HFF-Myc (cell line): Measurements from ENCODE around the gene CHPF2.

Experiments
- DNase-seq: peaks from one replicate; pipeline ENCODE4 v3.0.0-alpha.2; 2011; ENCODE audit warnings: low read depth; ENCODE audit errors: extremely low read depth
- H3K4me3 ChIP-seq: replicated peaks from 2 replicates; pipeline ENCODE4 v1.5.1; 2011; ENCODE audit warnings: low read depth, mild to moderate bottlenecking, control low read depth, low read length
- TF ChIP-seq, protein P1 (sequence below): IDR thresholded peaks from 2 replicates; pipeline ENCODE4 v1.5.1; 2012; ENCODE audit warnings: mild to moderate bottlenecking, low read depth, low read length, control low read depth; ENCODE audit errors: missing control alignments

The CHPF2 gene

DNA sequence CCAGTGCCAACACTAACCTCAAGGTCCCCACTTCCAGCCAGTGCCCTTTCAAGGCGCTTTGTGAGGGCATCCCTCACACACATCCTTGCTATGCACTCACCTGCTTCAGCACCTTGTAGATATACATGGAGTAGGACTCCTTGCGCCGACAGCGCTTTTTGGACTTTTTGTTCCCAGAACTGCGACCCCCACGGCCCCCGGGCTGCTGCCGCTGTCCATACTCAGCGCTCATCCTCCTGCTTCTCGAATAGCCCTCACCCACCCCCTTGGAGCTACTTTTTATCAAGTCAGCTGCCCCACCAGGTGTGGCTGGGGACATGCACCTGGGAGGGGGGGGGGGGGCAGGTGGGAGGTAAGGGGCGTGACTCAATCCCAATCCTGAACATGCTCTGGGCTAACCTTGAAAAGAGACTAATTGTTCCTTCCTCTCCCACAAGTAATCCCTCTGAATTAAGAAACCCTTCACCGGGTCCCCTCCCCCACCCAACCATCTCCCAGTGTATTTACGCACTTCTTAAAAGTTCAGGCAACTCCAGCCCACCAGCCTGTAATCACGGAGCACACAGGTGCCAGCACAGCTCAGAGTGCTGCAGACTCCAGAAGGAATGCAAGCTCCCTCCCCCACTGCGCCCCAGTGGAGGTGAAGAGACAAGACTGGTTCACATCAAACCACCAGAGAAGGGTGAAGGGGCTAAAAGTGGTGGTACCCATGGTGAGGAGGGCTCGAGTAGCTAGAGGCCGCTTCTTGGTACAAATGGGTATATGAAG is 22.0 kb upstream of the CHPF2 start, which contains the start of gene H2BK1:
Gene H2BK1 (minus strand): TSS at position 402 of the 768 bp plus-strand sequence. CDS start 170 bp downstream, at position 232.
- TF ChIP-seq, protein P1, sequence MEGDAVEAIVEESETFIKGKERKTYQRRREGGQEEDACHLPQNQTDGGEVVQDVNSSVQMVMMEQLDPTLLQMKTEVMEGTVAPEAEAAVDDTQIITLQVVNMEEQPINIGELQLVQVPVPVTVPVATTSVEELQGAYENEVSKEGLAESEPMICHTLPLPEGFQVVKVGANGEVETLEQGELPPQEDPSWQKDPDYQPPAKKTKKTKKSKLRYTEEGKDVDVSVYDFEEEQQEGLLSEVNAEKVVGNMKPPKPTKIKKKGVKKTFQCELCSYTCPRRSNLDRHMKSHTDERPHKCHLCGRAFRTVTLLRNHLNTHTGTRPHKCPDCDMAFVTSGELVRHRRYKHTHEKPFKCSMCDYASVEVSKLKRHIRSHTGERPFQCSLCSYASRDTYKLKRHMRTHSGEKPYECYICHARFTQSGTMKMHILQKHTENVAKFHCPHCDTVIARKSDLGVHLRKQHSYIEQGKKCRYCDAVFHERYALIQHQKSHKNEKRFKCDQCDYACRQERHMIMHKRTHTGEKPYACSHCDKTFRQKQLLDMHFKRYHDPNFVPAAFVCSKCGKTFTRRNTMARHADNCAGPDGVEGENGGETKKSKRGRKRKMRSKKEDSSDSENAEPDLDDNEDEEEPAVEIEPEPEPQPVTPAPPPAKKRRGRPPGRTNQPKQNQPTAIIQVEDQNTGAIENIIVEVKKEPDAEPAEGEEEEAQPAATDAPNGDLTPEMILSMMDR, result no peak
- H3K4me3 ChIP-seq, result no peak within 1 kb of the TSS
- no peak for DNase-seq

DNA sequence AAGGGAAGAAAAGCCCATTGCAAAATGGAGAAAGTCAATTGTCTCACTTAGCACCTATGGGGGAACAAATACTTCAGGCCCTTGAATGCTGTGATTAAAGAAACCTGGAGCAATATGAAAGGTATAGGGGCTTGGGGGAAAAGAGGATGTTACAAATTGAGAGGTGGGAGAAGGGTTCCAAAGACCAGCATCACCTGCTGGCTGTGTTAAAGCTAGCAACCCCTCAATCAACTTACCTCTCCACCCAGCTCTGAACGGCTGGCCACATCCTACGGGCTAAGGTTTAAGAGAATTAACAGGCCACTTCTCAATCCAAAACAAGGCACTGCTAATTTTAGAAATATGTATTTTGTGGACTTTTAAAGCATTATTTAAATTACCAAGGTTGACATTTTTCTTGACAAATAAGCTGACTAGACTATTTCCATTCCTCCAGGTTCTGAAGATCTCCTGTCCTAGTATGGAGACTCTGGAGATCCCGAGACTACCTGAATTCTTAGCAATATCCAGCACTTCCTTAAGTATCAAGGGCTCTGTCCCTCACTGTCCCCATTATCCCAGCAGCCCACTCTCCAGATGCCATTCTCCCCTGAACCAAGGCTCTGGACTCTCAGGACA is 21.0 kb upstream of the CHPF2 start:
- no peak for DNase-seq
- TF ChIP-seq, protein P1, result no peak
- no peak overlapping the region for H3K4me3 ChIP-seq

DNA sequence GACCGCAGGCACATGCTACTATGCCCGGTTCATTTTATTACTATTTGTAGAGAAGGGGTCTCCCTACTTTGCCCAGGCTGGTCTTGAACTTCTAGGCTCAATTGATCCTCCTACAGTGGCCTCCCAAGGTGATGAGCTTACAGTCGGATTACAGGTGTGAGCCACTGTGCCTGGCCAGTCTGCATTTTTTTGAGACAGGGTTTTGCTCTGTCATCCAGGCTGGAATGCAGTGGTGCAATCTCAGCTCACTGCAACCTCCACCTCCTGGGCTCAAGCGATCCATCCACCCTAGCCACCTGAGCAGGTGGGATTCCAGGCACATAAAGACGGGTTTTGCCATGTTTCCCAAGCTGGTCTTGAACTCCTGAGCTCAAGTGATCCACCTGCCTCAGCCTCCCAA is 19.7 kb upstream of the CHPF2 start:
- TF ChIP-seq, protein P1, result no peak
- no peak overlapping the region for H3K4me3 ChIP-seq
- no peak for DNase-seq

DNA sequence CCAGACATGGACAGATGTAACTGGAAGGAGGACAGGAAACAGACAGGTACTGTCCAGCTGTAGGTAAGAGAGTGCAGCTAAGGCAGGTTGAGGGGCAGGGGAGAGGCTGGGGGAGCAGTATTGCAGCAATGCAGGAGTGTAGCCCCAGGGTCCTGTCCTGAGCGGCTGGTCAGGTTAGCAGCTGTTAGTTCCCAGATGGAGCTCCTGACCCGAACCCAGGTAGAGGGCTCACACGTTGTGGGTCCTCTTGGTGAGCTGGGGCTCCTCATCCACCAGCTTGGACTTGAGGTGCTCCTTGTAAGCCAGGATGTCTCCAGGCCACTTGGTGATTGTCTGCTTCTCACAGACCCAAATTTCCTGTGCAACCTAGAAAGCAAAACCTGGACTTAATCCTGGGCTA is 18.5 kb upstream of the CHPF2 start:
- no peak overlapping the region for H3K4me3 ChIP-seq
- DNase-seq, result no peak
- TF ChIP-seq, protein P1, result no peak

DNA sequence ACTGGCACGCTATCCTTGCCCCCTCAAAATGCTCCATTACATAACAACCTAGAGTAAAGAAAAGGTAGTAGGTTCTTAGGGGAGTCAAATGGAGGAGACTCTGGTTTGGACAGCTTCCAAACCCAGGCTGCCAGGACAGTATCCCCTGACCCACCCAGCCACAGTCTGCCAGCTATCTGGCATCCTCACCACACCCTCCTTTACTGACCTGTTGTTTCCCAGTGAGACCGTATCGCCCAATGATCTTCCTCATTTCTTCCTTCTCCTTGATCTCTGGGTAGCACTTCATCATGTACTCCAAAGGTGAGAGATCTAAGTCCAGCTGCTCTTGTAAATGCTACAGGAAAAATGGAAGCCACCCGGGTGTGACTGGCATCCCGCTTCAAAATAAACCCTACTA is 16.9 kb upstream of the CHPF2 start:
- no peak for DNase-seq

DNA sequence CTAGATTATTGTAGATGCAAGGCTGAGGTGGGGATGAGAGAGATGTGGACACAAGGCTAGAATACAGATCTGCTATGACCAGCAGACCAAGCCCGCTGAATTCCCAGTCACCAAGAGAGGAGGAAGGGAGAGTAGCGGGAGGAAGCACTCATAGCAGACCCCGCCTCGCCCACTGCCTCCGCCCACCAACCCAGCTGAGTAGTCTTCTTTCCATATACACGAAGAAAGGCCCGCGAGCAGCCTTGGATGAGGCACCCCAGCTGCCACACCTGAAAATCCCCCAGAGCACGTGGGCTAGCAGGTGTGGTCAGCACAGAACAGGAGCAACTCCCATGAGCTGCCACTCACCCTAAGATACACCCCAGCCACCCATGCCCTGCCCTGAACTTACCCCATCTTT is 14.1 kb upstream of the CHPF2 start:
- TF ChIP-seq, protein P1, result no peak
- DNase-seq, result no peak
- H3K4me3 ChIP-seq, result no peak overlapping the region

More for the DNA sequence above, 16.9 kb upstream of the CHPF2 start:
- H3K4me3 ChIP-seq, result no peak overlapping the region
- TF ChIP-seq, protein P1, result no peak
